ENCODE data around the gene MYF5. TPM values are rescaled to one million over a fixed set of nuclear protein-coding genes. Genes with fewer than 3 reads are reported as not detected.

The MYF5 gene
- total and polyA plus RNA-seq, 2 donors (not counting 1 experiment from before 2014, with no cell fraction given): not detected

- no peak for DNase-seq (ENCODE audit: low read depth in 2 of 2)
- no peaks in the 10 kb centered on the region for H3K79me2 ChIP-seq (ENCODE audit: control insufficient read depth, insufficient read depth, low read length)
- TF ChIP-seq CTCF (conservative IDR thresholded peaks at IDR 0.05 in 1 of 2, IDR thresholded peaks at IDR 0.05 in 1 of 2; ENCODE audit: low read depth in 1 of 2, low read length in 2 of 2) (no peak), EZH2 (IDR thresholded peaks at IDR 0.05; ENCODE audit: low read length, missing control alignments) (no peak)
- H3K36me3 ChIP-seq (ENCODE audit: control insufficient read depth, insufficient read depth, low read length): no peaks in the 10 kb centered on the region
- no peak overlapping the region for H3K4me3 ChIP-seq (replicated peaks in 1 of 4; ENCODE audit: control extremely low read depth in 1 of 4, insufficient read depth in 1 of 4, low read depth in 3 of 4, low read length in 4 of 4)
- H4K20me1 ChIP-seq (ENCODE audit: control insufficient read depth, extremely low read depth, insufficient read depth, low read length): no peaks in the 10 kb centered on the region
- H3K4me2 ChIP-seq (ENCODE audit: extremely low read depth, insufficient read depth, low read length): no peak overlapping the region
- no peak overlapping the region for H3K9ac ChIP-seq (ENCODE audit: insufficient read depth, low read length)
- H3K27ac ChIP-seq (ENCODE audit: insufficient read depth, low read length): no peak overlapping the region
- no peaks in the 10 kb centered on the region for H3K27me3 ChIP-seq (ENCODE audit: control insufficient read depth, insufficient read depth, low read length)
- H3K4me1 ChIP-seq (ENCODE audit: control insufficient read depth, extremely low read depth, insufficient read depth, low read length): no peaks in the 10 kb centered on the region
- no peaks in the 10 kb centered on the region for H3K9me3 ChIP-seq (ENCODE audit: control insufficient read depth, insufficient read depth, low read depth, low read length)
- H2AFZ ChIP-seq (ENCODE audit: low read length): no peak overlapping the region
These were observed 19.3 kb upstream of the MYF5 start for GRCh38 chr12:80697270-80697887.

DNA sequence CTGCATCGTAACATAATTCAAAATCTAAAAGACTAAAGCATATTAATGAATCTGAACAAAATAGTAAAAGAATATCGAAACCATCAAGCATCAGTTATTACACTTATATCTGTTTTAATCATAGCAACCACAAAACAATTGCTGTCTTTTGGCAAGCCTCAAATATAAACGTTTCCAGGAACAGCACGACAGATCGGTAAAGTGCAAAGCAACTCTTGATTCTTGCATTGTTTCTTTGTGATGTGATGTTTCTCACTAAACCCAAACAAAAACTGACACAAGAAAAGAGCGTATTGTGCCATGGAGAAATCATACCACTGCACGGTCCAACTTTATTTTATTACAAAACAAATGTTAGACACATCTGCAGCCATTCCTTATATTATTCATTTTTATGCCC lies 18.5 kb upstream of the MYF5 start:
- H3K9ac ChIP-seq (ENCODE audit: insufficient read depth, low read length): no peak overlapping the region
- H3K4me3 ChIP-seq (replicated peaks in 1 of 4; ENCODE audit: control extremely low read depth in 1 of 4, insufficient read depth in 1 of 4, low read depth in 3 of 4, low read length in 4 of 4): no peak overlapping the region
- no peak overlapping the region for H3K4me2 ChIP-seq (ENCODE audit: extremely low read depth, insufficient read depth, low read length)
- no peaks in the 10 kb centered on the region for H3K79me2 ChIP-seq (ENCODE audit: control insufficient read depth, insufficient read depth, low read length)
- H2AFZ ChIP-seq (ENCODE audit: low read length): peak overlapping the region; percentile 1
- H3K27ac ChIP-seq (ENCODE audit: insufficient read depth, low read length): no peak overlapping the region
- H3K27me3 ChIP-seq (ENCODE audit: control insufficient read depth, insufficient read depth, low read length): no peaks in the 10 kb centered on the region
- TF ChIP-seq EZH2 (IDR thresholded peaks at IDR 0.05; ENCODE audit: low read length, missing control alignments) (no peak), CTCF (conservative IDR thresholded peaks at IDR 0.05 in 1 of 2, IDR thresholded peaks at IDR 0.05 in 1 of 2; ENCODE audit: low read depth in 1 of 2, low read length in 2 of 2) (no peak)
- peaks cover 7% of the 10 kb centered on the region for H3K4me1 ChIP-seq (ENCODE audit: control insufficient read depth, extremely low read depth, insufficient read depth, low read length)
- DNase-seq (ENCODE audit: low read depth in 2 of 2): no peak
- H4K20me1 ChIP-seq (ENCODE audit: control insufficient read depth, extremely low read depth, insufficient read depth, low read length): no peaks in the 10 kb centered on the region
- no peaks in the 10 kb centered on the region for H3K9me3 ChIP-seq (ENCODE audit: control insufficient read depth, insufficient read depth, low read depth, low read length)
- H3K36me3 ChIP-seq (ENCODE audit: control insufficient read depth, insufficient read depth, low read length): no peaks in the 10 kb centered on the region

DNA sequence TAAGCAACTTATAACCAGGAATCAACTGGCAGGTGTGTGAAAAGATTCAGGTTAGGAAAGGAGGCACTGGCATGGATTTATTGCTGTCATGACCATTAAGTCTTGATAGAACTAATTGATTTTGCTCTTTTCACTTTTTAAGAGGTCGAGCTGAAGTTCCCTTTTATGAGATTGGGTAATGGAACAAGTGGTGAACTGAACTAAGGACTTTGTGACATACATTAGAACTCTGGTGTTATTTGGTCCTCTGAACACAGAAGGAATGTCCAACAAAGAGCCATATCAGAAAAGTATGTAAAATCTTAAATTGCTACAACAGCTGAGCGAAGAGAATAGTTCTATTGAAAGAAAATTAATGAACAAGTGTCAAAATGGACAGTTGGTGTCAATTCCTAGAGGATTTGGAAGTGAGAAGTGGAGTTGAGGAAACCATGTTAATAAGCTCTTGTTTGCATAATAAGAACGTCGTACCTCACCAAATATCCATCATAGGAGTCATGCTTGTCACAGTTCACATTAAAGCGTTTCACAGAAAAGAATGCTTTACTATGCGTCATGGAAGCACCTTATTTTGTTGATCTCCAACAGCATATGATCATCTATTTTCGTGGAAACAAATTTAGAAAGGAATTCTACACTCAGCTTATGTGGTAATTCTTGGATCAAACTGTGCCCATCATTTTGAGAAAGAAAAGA lies 17.7 kb upstream of the MYF5 start:
- H3K27me3 ChIP-seq (ENCODE audit: control insufficient read depth, insufficient read depth, low read length): no peaks in the 10 kb centered on the region
- peaks cover 7% of the 10 kb centered on the region for H3K4me1 ChIP-seq (ENCODE audit: control insufficient read depth, extremely low read depth, insufficient read depth, low read length)
- TF ChIP-seq CTCF (conservative IDR thresholded peaks at IDR 0.05 in 1 of 2, IDR thresholded peaks at IDR 0.05 in 1 of 2; ENCODE audit: low read depth in 1 of 2, low read length in 2 of 2) (no peak), EZH2 (IDR thresholded peaks at IDR 0.05; ENCODE audit: low read length, missing control alignments) (no peak)
- no peaks in the 10 kb centered on the region for H3K79me2 ChIP-seq (ENCODE audit: control insufficient read depth, insufficient read depth, low read length)
- no peaks in the 10 kb centered on the region for H3K9me3 ChIP-seq (ENCODE audit: control insufficient read depth, insufficient read depth, low read depth, low read length)
- H3K4me3 ChIP-seq (replicated peaks in 1 of 4; ENCODE audit: control extremely low read depth in 1 of 4, insufficient read depth in 1 of 4, low read depth in 3 of 4, low read length in 4 of 4): no peak overlapping the region
- no peak overlapping the region for H3K27ac ChIP-seq (ENCODE audit: insufficient read depth, low read length)
- H4K20me1 ChIP-seq (ENCODE audit: control insufficient read depth, extremely low read depth, insufficient read depth, low read length): no peaks in the 10 kb centered on the region
- H2AFZ ChIP-seq (ENCODE audit: low read length): no peak overlapping the region
- H3K36me3 ChIP-seq (ENCODE audit: control insufficient read depth, insufficient read depth, low read length): no peaks in the 10 kb centered on the region
- H3K4me2 ChIP-seq (ENCODE audit: extremely low read depth, insufficient read depth, low read length): no peak overlapping the region
- DNase-seq (ENCODE audit: low read depth in 2 of 2): peak in 1 of 2 donors; percentile 65
- H3K9ac ChIP-seq (ENCODE audit: insufficient read depth, low read length): no peak overlapping the region
